ENCODE data around the gene PPP1R8.
"Not testable (repeated sequence)": the region's sequence is repeated elsewhere in the genome, so short reads cannot be mapped to it uniquely, and the experiment has no call there.

Gene PPP1R8

GRCh38 chr1:27833470-27833869 lies 2.9 kb downstream of the PPP1R8 start:
- DNase-seq: no peak

GRCh38 chr1:27835046-27835445 lies 4.5 kb downstream of the PPP1R8 start:
- no peak for DNase-seq

- no peak for DNase-seq
Observed at GRCh38 chr1:27835501-27835900, 4.9 kb downstream of the PPP1R8 start.

GRCh38 chr1:27849951-27850350 lies 19.4 kb downstream of the PPP1R8 start:
- DNase-seq: no peak

GRCh38 chr1:27855085-27855484 lies 24.5 kb downstream of the PPP1R8 start:
- DNase-seq: no peak

GRCh38 chr1:27856561-27857343 lies 26.2 kb downstream of the PPP1R8 start:
- no peak for DNase-seq

GRCh38 chr1:27857552-27857951 lies 27.0 kb downstream of the PPP1R8 start:
- DNase-seq: not testable (repeated sequence)

- peak; percentile 84 to 86 for DNase-seq
Observed at GRCh38 chr1:27858072-27858948, 27.7 kb downstream of the PPP1R8 start.

- DNase-seq: peak in 1 of 2 donors; percentile 20
Observed at GRCh38 chr1:27858949-27859576, 28.5 kb downstream of the PPP1R8 start.

GRCh38 chr1:27861436-27861835 lies 30.9 kb downstream of the PPP1R8 start:
- no peak for DNase-seq

- DNase-seq: no peak
Observed at GRCh38 chr1:27862004-27862403, 31.4 kb downstream of the PPP1R8 start.

GRCh38 chr1:27862671-27863537 lies 32.3 kb downstream of the PPP1R8 start:
- DNase-seq: peak in 1 of 2 donors; percentile 83

- peak in 1 of 2 donors; percentile 65 for DNase-seq
Observed at GRCh38 chr1:27863538-27863915, 32.9 kb downstream of the PPP1R8 start.

GRCh38 chr1:27864264-27864895 lies 33.8 kb downstream of the PPP1R8 start:
- peak; percentile 47 to 70 for DNase-seq

GRCh38 chr1:27865821-27866220 lies 35.2 kb downstream of the PPP1R8 start:
- DNase-seq: no peak

- DNase-seq: no peak
Observed at GRCh38 chr1:27868556-27868931, 38.0 kb downstream of the PPP1R8 start.

- DNase-seq: peak; percentile 73 to 77
Observed at GRCh38 chr1:27868932-27869718, 38.5 kb downstream of the PPP1R8 start.

- DNase-seq: no peak
Observed at GRCh38 chr1:27869719-27870085, 39.1 kb downstream of the PPP1R8 start.

GRCh38 chr1:27871076-27871475 lies 40.5 kb downstream of the PPP1R8 start:
- DNase-seq: not testable (repeated sequence)

- DNase-seq: peak; percentile 81 to 82
Observed at GRCh38 chr1:27872059-27872801, 41.6 kb downstream of the PPP1R8 start, which contains the start of gene THEMIS2. Gene THEMIS2, plus strand, starts transcription at chr1:27872544. Its CDS starts 28 bp downstream, at chr1:27872572.
